HG03460 (cell line): ENCODE data around the gene COBLL1.
"Not testable (repeated sequence)": the region's sequence is repeated elsewhere in the genome, so short reads cannot be mapped to it uniquely, and the experiment has no call there.

Source experiments
- ATAC-seq: cut with Tn5 transposase; IDR thresholded peaks from one replicate; pipeline ENCODE4 v1.9.1; 2021; ENCODE audit not compliant: unreplicated experiment

COBLL1 gene

DNA sequence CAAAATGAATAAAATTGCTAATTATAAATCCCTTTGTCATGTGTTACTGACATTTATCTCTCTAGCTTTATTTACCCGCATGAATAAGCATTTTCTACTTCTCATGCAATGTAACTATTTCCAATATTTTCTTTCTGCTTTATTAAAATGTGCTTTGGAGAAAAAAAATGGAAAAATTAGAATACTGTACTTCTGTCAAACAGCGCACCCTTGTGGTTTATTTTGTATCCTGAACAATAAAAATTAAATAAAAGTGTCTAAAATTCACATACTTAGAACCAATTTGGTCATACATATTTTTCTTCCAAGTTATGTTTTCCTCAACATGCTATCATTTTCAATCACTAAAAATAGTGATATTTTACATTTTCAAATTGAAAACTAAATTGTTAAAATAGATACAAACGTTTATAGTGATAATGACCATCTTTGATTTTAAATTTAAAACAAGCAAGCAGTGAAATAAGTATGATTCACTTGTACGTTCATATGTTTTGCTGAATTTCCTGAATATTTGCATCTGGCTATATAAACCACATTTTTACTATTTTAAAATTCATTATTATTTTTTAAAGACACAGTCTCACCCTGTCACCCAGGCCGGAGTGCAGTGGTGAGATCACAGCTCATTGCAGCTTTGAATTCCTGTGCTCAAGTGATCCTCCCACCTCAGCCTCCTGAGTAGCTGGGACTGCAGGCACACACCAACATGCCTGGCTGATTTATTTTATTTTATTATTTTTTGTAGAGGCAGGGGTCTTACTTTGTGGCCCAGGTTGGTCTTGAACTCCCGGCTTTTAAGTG lies 124.4 kb downstream of the COBLL1 start:
- ATAC-seq = no peak

DNA sequence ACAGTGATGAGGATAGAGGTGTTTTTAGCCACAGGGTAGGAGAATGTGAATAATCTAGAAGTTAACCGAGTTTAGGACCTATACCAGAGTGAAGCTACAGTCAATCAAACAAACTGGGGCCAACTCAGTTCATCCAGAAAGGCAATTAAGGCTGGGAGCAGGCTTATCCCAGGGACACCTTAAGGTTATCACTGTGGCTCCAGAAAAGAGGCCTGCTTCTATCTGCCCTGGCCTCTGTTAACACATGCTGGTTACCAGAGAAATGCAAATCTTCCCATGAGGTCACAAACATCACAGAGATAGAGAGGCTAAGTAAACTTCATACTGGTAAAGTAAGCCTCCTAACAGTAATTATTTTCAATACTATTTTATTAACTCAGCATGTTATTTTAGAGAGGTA lies 127.2 kb downstream of the COBLL1 start:
- no peak for ATAC-seq

DNA sequence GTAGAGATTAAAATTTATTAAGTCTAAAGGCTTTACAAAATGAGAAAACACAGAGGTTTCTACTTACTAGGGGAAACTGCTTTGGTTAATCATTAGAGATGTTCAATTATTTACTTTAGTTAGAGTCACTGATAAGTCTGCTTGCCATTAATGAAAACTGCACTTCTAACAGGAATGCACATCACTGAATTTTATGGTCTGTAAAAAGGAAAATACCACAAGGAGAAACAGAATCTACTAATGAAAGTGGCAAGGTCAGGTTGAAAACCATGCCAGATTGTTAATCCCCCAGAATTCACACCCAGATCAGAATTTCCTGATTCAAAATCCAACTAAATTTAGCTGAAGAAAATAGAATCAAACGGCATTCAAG lies 129.9 kb downstream of the COBLL1 start:
- ATAC-seq = no peak

GRCh38 chr2:164710837-164711765 lies 130.5 kb downstream of the COBLL1 start:
- ATAC-seq = no peak

DNA sequence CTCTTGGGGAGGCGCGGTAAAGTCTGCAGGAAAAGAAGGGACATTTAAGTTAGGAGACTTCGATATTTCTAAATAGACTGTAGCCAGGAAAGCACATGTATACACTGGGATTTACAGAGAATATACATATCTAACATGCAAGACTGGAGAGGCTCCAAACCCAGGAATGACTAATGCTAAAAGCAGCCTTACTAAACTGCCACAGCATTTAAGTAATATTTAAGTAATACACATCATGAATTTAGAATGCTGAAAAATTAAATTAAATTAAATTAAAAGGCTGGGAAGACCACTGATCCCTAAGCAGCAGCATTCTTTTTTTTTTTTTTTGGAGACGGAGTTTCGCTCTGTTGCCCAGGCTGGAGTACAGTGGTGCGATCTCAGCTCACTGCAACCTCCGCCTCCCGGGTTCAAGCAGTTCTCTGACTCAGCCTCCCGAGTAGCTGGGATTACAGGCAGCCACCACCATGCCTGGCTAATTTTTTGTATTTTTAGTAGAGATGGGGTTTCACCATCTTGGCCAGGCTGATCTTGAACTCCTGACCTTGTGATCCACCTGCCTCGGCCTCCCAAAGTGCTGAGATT lies 131.3 kb downstream of the COBLL1 start:
- ATAC-seq = not testable (repeated sequence)

GRCh38 chr2:164706522-164706921 lies 135.1 kb downstream of the COBLL1 start:
- ATAC-seq = no peak

- ATAC-seq = no peak
Measured at GRCh38 chr2:164705412-164706167, 136.0 kb downstream of the COBLL1 start.

DNA sequence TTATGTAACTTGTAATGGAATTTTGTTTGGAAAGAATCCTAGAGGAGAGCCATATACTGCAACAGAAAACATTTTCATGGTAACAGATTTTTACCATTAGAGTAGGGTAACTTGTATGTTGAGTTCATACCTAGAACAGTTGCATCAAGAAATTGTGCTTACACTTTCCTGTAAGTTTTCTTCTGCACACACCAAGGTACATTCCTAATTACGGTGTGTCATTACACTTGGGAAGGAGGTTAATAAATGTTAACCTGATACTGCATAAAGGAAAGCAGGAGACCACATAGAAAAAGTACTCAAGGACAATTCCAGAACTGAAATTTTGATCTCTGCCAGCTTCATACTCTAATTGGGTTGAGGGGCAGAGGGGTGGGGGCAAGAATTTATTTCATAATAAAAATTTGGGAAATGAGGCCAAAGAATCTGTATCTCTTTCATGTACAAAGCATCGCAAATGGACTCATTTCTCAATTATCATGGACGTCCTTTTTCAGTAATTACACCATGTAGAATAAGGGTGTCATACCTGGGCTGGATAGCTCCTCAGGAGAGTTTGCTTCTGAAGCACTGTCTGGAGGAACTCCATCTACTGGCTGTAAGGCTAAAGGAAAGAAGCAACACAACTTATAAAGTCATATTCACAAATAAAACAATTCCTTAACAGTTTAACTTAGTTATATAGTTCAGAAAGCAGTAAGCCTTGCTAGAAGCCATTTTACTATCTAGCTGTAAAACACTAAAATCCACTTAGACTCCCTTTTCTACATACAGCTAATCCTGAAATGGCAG lies 137.5 kb downstream of the COBLL1 start:
- ATAC-seq = no peak

- no peak for ATAC-seq
Measured at GRCh38 chr2:164701565-164701964, 140.1 kb downstream of the COBLL1 start.

DNA sequence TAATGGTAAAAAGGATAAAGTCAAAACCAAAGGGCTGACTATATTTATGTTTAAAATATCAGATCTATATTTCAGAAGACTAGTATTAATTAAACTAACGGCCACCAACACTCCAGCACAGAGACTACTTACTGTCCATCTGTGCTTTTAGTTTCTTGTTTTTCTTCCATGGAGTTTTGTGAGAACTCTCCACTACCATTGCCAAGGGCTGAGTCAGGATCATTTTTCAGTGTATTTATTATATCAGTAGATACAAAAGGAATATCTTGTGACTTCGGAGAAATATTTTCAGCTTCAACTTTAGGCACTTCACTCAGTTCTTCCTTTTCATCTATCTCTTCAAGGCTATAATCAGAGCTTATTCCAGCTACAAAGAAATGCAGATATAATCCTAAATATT lies 141.2 kb downstream of the COBLL1 start:
- ATAC-seq = no peak

GRCh38 chr2:164697688-164698461 lies 143.7 kb downstream of the COBLL1 start:
- ATAC-seq = no peak

GRCh38 chr2:164696634-164697033 lies 145.0 kb downstream of the COBLL1 start:
- ATAC-seq = no peak

DNA sequence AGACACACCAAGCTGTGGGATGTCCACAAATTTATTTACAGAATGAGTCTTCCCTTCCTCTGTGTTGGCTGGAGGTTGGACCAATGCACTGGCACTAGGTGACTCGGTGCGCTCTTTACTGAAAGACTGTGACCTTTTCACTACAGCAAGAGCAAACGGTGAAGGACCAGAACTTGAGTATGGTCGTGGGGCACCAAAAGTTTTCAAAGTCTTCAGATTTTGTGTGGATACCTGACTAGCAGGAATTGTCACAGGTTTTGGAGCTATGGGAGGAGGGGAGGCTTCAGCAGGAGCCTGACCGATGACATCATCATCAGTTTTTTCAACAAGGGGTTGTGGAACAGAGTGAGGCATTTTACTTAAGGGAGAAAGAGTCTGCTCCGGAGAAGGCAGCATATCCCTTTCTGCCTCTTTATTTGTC lies 147.3 kb downstream of the COBLL1 start:
- ATAC-seq = no peak

- ATAC-seq = no peak
Measured at GRCh38 chr2:164693834-164694233, 147.8 kb downstream of the COBLL1 start.

GRCh38 chr2:164693390-164693789 lies 148.2 kb downstream of the COBLL1 start:
- no peak for ATAC-seq

DNA sequence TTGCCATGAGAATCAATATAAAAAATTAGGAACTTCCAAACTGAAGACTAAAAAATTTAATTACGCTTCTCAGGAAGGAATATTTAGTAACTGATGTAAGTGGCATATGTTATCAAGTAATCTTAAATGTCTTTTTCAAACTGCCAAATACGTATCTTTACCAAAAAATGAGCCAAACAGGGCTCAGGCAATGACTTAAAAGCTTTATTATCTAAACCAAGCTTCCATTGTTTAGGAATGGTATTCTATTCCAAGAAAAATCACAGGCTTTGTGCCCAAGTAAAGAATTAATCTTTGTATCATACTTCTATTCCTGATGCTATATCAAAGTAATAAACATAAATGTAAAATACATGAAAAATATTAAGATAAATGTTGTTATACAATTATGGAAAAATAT lies 148.7 kb downstream of the COBLL1 start:
- no peak for ATAC-seq

DNA sequence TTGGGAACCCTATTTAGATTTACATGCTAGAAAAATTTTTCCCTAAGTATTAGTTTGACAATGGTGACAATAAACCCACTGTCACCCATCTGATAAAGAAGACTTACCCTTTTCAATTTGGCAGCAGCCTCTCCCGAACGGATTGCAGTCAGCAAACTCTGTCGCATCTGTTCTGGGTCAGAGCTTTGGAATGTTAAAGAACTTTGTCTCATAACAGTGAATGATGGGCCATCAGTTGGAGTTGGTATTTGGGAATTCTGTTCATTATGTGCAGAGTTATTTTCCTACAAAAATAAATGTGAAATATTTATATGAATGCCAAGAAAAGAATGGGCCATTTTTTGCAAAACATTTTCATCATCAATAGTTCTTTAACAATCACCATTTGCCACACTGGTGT lies 149.5 kb downstream of the COBLL1 start:
- ATAC-seq = no peak

GRCh38 chr2:164691346-164691887 lies 150.2 kb downstream of the COBLL1 start:
- no peak for ATAC-seq

GRCh38 chr2:164690361-164690760 lies 151.3 kb downstream of the COBLL1 start:
- no peak for ATAC-seq
